HEK293T (cell line): ENCODE data around the gene GOLGA6L10.
"Not testable (repeated sequence)": the region's sequence is repeated elsewhere in the genome, so short reads cannot be mapped to it uniquely, and the experiment has no call there.

ENCODE experiments used
- CTCF ChIA-PET: fragments of 350-600 bp; formaldehyde crosslinking; extraction: SDS; loops from one replicate; lab custom pipeline; 2021; ENCODE audit warnings: antibody characterized with exemption, inconsistent platforms; lab: Yijun Ruan, JAX
- POLR2A ChIA-PET: fragments of 350-600 bp; formaldehyde crosslinking; extraction: SDS; loops from one replicate; lab custom pipeline; 2020; ENCODE audit warnings: antibody characterized with exemption, inconsistent platforms; lab: Yijun Ruan, JAX
- DNase-seq: peaks from one replicate; pipeline ENCODE4 v3.0.0; 2012; ENCODE audit warnings: mixed read lengths; ENCODE audit errors: extremely low spot score
- ARNT ChIP-seq: fragments of 450-650 bp; IDR thresholded peaks from 2 replicates; pipeline ENCODE4 v1.6.1; 2017; ENCODE audit warnings: mild to moderate bottlenecking
- BHLHE40 ChIP-seq: fragments of 450-650 bp; IDR thresholded peaks from 2 replicates; pipeline ENCODE4 v1.6.1; 2016; ENCODE audit warnings: mild to moderate bottlenecking, moderate library complexity, borderline replicate concordance
- CTBP1 ChIP-seq: fragments of 450-650 bp; IDR thresholded peaks from 2 replicates; pipeline ENCODE4 v1.6.1; 2016; ENCODE audit warnings: borderline replicate concordance
- ELF4 ChIP-seq: fragments of 450-650 bp; IDR thresholded peaks from 2 replicates; pipeline ENCODE4 v1.6.1; 2017; ENCODE audit warnings: antibody characterized with exemption
- FOXK2 ChIP-seq: fragments of 450-650 bp; IDR thresholded peaks from 2 replicates; pipeline ENCODE4 v1.6.1; 2016; ENCODE audit warnings: mild to moderate bottlenecking
- FOXM1 ChIP-seq: fragments of 450-650 bp; IDR thresholded peaks from 2 replicates; pipeline ENCODE4 v1.6.1; 2017; ENCODE audit warnings: mild to moderate bottlenecking, borderline replicate concordance
- HDGF ChIP-seq: fragments of 450-650 bp; IDR thresholded peaks from 2 replicates; pipeline ENCODE4 v1.6.1; 2017; ENCODE audit warnings: antibody characterized with exemption, borderline replicate concordance
- L3MBTL2 ChIP-seq: fragments of 450-650 bp; conservative IDR thresholded peaks from 2 replicates; pipeline ENCODE4 v1.6.1; 2016; ENCODE audit warnings: mild to moderate bottlenecking
- LEF1 ChIP-seq: fragments of 450-650 bp; IDR thresholded peaks from 2 replicates; pipeline ENCODE4 v1.6.1; 2017; ENCODE audit warnings: mild to moderate bottlenecking, borderline replicate concordance
- NFRKB ChIP-seq: fragments of 450-650 bp; IDR thresholded peaks from 2 replicates; pipeline ENCODE4 v1.6.1; 2016; ENCODE audit warnings: mild to moderate bottlenecking, moderate library complexity
- SP1 ChIP-seq: fragments of 450-650 bp; IDR thresholded peaks from 2 replicates; pipeline ENCODE4 v1.6.1; 2017
- SUZ12 ChIP-seq: fragments of 450-650 bp; IDR thresholded peaks from 2 replicates; pipeline ENCODE4 v1.6.1; 2016; ENCODE audit warnings: mild to moderate bottlenecking
- TARDBP ChIP-seq: fragments of 450-650 bp; IDR thresholded peaks from 2 replicates; pipeline ENCODE4 v1.6.1; 2016
- ZNF384 ChIP-seq: fragments of 450-650 bp; IDR thresholded peaks from 2 replicates; pipeline ENCODE4 v1.6.1; 2016

Gene GOLGA6L10

DNA sequence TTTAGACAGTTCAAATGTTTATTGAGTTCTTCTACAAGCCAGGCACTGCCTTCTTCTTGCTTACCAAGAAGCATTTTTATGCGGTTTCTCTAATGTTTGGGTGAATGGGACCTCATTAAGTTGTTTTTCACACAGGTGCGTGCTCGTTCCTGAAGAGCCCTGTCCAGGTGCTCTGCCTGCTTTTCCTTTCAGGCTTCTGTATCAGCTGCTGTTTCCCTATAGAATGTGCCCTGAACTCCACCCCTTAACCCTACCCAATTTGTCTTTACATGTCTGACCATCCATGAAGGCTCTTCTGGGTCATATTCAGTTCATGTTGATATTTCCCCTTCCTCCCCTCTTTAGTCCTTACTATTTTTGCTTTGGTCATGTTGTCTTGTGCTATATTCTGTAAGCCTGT lies 22.4 kb upstream of the GOLGA6L10 start:
- no peak for DNase-seq
- POLR2A ChIA-PET, result no interaction called here
- CTCF ChIA-PET, result no interaction called here

DNA sequence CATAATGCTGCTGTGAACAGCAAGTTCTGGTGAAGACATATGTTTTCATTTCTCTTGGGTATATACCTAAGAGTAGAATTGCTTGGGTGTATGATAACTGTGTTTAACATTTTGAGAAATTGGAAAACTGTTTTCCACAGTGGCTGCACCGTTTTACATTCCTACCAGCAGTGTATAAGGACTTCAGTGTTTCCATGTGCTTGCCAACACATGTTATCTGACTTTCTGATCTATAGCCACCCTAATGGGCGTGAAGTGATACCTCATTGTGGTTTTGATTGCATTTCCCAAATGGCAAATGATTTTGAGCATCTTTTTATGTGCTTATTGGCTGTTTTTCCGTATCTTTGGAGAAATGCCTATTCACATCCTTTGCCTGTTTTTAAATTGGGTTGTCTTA lies 18.5 kb upstream of the GOLGA6L10 start:
- CTCF ChIA-PET, DNase-seq, POLR2A ChIA-PET: not testable (repeated sequence)

More for the DNA sequence above, 22.4 kb upstream of the GOLGA6L10 start:
- TF ChIP-seq TARDBP (no peak), L3MBTL2 (no peak), CTBP1 (no peak), SUZ12 (no peak), HDGF (no peak), BHLHE40 (no peak), ELF4 (no peak), ARNT (no peak), NFRKB (no peak), ZNF384 (no peak), FOXK2 (no peak), LEF1 (no peak), FOXM1 (no peak), SP1 (no peak)

DNA sequence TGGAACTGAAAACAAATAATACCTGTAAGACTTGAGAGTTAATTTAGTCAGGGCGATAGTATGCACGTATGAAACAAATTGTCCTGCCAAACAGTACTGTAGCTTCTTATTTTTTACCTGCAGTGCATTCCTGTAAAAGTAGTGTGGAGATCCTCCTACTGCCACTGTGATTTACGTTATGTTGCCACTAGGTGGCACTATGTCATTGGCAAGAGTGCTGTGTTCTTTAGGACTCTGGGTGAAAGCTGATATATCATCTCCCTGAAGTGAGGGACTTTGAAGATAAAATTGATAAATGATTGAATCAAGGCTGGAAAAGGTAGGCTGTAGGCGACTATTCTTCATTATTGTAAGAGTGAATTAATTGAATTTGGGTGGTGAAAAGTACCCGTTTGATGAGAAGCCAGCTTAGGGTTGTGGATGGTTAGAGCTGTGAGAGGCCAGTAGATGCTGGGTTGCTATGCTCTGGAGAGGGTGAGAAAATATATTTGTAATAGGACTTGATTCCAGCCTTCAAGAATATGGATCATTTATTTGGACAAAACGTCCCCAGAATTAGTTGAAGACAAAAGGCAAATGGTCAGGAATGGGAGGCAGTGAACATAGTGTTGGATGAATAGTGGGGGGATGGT lies 16.5 kb upstream of the GOLGA6L10 start:
- CTCF ChIA-PET, POLR2A ChIA-PET, DNase-seq: not testable (repeated sequence)

GRCh38 chr15:82364548-82364947 lies 15.3 kb upstream of the GOLGA6L10 start:
- DNase-seq, POLR2A ChIA-PET, CTCF ChIA-PET: not testable (repeated sequence)

DNA sequence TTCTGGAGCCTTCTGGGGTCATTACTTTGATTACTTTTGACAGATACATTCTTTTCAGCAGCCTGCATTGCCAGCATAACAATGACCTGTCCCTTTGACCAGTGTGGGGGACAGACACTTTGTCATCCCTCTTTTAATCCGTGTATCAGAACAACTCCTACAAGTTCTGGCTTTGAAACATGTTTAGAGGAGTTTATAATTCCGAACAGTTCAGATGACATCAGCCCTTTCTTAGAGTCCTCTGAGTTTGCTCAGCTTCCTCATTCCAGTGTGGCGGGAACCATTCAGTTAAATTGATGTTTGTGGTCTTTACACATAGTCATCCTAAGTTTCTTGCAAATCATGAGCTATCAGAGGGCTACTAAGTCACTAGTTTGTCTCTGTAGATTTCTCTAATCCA lies 13.5 kb upstream of the GOLGA6L10 start:
- CTCF ChIA-PET, DNase-seq, POLR2A ChIA-PET: not testable (repeated sequence)

DNA sequence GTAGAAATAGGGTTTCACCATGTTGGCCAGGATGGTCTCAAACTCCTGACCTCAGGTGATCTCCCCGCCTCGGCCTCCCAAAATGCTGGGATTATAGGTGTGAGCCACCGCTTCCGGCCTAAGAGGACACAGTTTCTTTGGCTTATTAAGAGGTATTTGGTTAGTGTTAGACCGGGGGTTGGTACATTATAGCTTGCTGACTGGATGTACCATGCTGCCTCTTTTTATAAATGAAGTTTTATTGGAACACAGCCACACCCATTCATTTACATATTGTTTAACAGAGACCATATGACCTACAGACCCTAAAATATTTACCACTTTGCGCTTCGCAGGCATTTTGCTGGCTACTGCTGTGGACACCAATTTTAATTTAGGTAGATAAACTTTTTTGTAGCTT lies 11.3 kb upstream of the GOLGA6L10 start:
- DNase-seq, CTCF ChIA-PET, POLR2A ChIA-PET: not testable (repeated sequence)

DNA sequence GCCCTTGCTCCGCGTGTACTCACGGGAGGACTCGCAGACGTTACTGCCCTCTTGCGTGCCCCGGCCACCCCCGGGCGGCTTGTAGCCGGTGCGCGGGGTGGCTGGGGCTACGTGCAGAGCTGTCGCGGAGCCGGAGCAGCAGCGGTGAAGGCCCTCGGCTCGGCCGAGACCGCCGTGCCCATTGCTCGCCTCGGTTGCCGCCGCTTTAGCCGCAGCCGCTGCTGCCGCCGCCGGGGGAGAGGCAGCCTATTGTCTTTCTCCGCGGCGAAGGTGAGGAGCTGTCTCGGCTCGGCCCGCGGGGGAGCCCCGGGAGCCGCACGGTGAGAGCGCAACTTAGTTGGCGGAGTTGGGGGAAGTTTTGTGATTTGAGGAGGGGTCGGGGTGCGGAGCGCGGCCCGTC lies 5.8 kb upstream of the GOLGA6L10 start:
- POLR2A ChIA-PET, CTCF ChIA-PET, DNase-seq: not testable (repeated sequence)

GRCh38 chr15:82354546-82354945 lies 5.3 kb upstream of the GOLGA6L10 start:
- DNase-seq, CTCF ChIA-PET, POLR2A ChIA-PET: not testable (repeated sequence)

GRCh38 chr15:82347645-82348044 lies 1.6 kb downstream of the GOLGA6L10 start:
- DNase-seq, POLR2A ChIA-PET, CTCF ChIA-PET: not testable (repeated sequence)

DNA sequence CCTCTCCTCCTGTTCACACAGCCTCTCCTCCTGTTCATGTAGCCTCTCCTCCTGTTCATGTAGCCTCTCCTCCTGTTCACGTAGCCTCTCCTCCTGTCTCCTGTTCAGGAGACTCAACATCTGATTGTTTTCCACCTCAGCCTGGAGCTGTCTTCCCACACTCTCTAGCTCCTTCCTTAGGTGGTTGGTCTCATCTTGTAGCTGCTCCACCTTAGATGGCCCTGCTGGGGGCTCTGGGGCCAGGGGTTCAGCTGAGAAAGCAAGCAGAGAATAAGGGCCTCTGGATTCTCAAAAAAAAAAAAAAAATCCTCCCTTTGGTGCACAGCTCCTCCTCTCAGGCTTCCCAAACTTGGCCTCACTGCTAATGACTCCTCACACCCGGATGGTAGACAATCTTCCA lies 4.1 kb downstream of the GOLGA6L10 start:
- POLR2A ChIA-PET, CTCF ChIA-PET, DNase-seq: not testable (repeated sequence)

DNA sequence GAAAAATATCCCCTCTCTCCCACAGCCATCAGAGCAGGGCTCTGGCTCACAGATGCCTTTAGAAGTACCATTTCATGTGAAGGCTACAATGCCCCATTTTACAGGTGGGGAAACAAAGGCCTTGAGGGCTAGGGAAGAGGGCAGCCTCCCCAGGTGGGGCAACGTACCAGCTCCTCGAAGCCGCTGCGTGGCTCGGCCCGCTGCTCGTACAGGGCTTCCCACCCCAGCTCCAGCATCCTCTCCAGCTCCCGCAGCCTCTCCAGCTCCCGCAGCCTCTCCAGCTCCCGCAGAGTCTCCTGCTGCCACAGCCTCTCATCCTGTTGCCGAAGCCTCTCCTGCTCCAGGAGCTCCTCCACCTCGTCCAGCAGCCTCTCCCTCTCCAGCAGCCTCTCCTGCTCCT lies 4.9 kb downstream of the GOLGA6L10 start:
- DNase-seq, CTCF ChIA-PET, POLR2A ChIA-PET: not testable (repeated sequence)

- DNase-seq, POLR2A ChIA-PET, CTCF ChIA-PET: not testable (repeated sequence)
These were observed 5.4 kb downstream of the GOLGA6L10 start for GRCh38 chr15:82343851-82344250.

DNA sequence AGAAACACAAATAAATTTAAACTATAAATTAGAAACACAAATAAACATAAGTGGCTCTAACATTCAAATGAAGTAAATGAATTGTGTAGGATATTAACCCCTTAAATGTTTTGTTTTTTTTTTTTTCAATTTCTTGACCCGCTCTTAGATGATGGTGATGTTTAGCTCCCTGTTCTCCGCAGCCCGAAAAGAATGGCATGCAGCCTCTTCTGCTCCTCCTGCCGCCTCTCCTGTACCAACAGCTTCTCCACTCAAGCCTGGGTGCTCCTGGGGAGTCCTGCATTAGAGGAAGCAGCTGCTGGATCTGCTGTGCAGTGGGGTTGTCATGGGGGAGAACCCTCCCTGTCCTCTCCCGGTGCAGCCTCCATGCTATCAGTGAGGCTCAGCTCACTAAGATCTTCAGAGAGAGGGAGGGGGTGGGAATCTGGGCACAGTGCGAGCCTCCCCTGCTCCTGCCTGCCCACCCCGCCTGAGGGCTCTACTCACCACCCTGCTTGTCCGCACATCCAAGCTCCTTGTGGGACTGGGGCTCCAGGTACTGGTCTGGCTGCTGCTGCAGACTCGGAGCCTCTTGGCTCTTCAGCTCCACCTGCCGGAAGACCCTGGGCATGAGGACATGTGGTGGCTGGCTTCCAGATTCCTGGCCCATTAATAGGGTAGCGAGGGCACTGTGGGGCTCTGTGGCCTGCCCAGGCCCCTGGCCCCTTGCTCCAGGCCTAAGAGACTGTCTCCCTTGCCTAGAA lies 6.5 kb downstream of the GOLGA6L10 start:
- DNase-seq, CTCF ChIA-PET, POLR2A ChIA-PET: not testable (repeated sequence)

GRCh38 chr15:82338573-82338972 lies 10.7 kb downstream of the GOLGA6L10 start:
- DNase-seq, POLR2A ChIA-PET, CTCF ChIA-PET: not testable (repeated sequence)

DNA sequence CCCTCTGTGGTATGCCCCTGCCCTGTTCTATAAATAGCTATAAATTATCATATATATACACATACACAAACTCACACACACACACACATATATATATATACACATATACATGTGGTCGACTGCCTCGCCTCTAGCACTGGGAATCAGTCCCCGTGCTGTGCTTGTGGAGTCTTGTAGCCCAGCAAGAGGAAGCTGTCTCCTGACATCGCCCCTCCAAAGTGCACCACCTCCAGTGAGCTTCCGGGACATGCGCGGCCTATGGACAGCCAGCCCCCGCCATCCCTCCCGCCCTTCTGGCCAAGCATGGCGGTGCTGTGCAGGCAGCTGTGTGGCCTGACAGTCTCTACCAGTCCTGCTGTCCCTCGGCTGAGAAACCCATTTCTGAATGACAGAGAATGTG lies 11.2 kb downstream of the GOLGA6L10 start:
- POLR2A ChIA-PET, DNase-seq, CTCF ChIA-PET: not testable (repeated sequence)

DNA sequence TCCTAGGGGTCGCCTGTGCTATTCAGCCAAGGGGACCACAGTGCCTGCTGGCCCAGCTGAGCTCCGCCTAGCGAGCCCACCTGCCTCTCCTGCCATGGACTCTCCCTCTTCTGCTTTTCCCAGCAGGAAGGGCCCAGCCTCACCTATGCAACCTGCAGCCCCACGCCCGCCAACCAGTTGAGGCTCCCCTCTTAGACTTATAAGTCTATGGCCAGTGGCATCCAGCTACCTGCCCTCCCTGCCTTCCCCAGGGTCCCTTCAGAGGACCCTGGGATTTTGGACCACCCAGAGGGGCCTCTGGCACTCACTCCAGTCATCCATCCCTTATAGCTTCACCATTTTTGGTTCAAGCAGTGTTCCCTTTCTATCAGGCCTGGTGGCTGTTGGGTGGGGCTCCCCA lies 12.2 kb downstream of the GOLGA6L10 start:
- POLR2A ChIA-PET, DNase-seq: not testable (repeated sequence)

More for the DNA sequence above, 12.2 kb downstream of the GOLGA6L10 start:
- CTCF ChIA-PET, result not testable (repeated sequence)
